GM12873 (cell line): ENCODE data around the gene STAC.

Experiments used
- CTCF ChIP-seq: IDR thresholded peaks from 2 replicates; pipeline ENCODE4 v1.5.1; 2012; ENCODE audit warnings: low read depth, mild to moderate bottlenecking, moderate library complexity, low read length, control low read depth; ENCODE audit not compliant: insufficient read depth; ENCODE audit errors: missing control alignments

The STAC gene

GRCh38 chr3:36380221-36381031 is at the start of gene STAC:
TSS of gene STAC (plus strand) at chr3:36380504. CDS start at chr3:36380644, 140 bp downstream.
- no peak for TF ChIP-seq CTCF

GRCh38 chr3:36332139-36332538 is 48.2 kb upstream of the STAC start:
- TF ChIP-seq CTCF, result no peak

GRCh38 chr3:36362216-36362615 is 18.1 kb upstream of the STAC start:
- TF ChIP-seq CTCF, result no peak

- TF ChIP-seq CTCF, result no peak
These were observed 17.3 kb upstream of the STAC start for GRCh38 chr3:36362973-36363372.

- TF ChIP-seq CTCF, result no peak
These were observed 16.0 kb upstream of the STAC start for GRCh38 chr3:36364260-36364659.

GRCh38 chr3:36365829-36366228 is 14.5 kb upstream of the STAC start:
- TF ChIP-seq CTCF, result no peak

GRCh38 chr3:36366308-36366707 is 14.0 kb upstream of the STAC start:
- TF ChIP-seq CTCF, result no peak
